Body of pancreas (tissue), 4 donors: ENCODE results near the gene GNG12. TPM values are rescaled to one million over a fixed set of nuclear protein-coding genes. Genes with fewer than 3 reads are reported as not detected.

Experiments
- ATAC-seq: fragments of 150-250 bp; one replicate; pipeline ENCODE4 v1.9.1; 2016
- DNase-seq, 4 donors: peaks; one replicate each; pipeline ENCODE4 v3.0.0-alpha.2; 2019
- H3K27ac ChIP-seq, 4 donors: fragments of 200-600 bp; sonication (generic); 1 replicate in 3 of 4; 2 replicates in 1 of 4; pipeline versions ENCODE4 v1.5.1 to v1.6.1; 2016 to 2019; ENCODE audit warnings: mild to moderate bottlenecking in 1 of 4, mixed read lengths in 1 of 4, moderate library complexity in 1 of 4
- H3K27me3 ChIP-seq, 2 donors: fragments of 200-600 bp; sonication (generic); one replicate each; pipeline ENCODE4 v1.6.0; 2016; ENCODE audit warnings: mild to moderate bottlenecking in 1 of 2
- H3K36me3 ChIP-seq, 2 donors: fragments of 200-600 bp; sonication (generic); replicated peaks in 1 of 2; 2 replicates each; pipeline ENCODE4 v1.5.1; 2016; ENCODE audit warnings: low read depth in 2 of 2; ENCODE audit not compliant: insufficient read depth in 1 of 2
- H3K4me1 ChIP-seq: fragments of 200-600 bp; sonication (generic); one replicate; pipeline ENCODE4 v1.6.0; 2016
- H3K4me3 ChIP-seq, 2 donors: fragments of 200-600 bp; sonication (generic); 1 replicate in 1 of 2; 2 replicates in 1 of 2; pipeline ENCODE4 v1.5.1; 2016 to 2019
- H3K9me3 ChIP-seq, 3 donors: fragments of 200-600 bp; sonication (generic); 1 replicate in 2 of 3; 2 replicates in 1 of 3; pipeline ENCODE4 v1.5.1; 2016
- CTCF ChIP-seq, 7 experiments: fragments of 450-650 bp in 4 of 7; fragments of 200-600 bp in 3 of 7; sonication (generic) in 3 of 7; IDR thresholded peaks; one replicate each; pipeline ENCODE4 v1.5.1; 2016 to 2019; ENCODE audit warnings: antibody characterized with exemption in 7 of 7
- POLR2A ChIP-seq, 3 donors: fragments of 450-650 bp; IDR thresholded peaks; one replicate each; pipeline ENCODE4 v1.6.1; 2016; ENCODE audit warnings: antibody characterized with exemption in 3 of 3, mild to moderate bottlenecking in 2 of 3
- WGBS, 2 donors: methylation state at CpG; one replicate each; pipeline ENCODE4 v1.1.5; 2017; 5-methylcytosine and 5-hydroxymethylcytosine counted together
- intact Hi-C: fragments of 100-400 bp; cut with DNase I; formaldehyde crosslinking; loops from one replicate; pipeline ENCODE4 v1.15.1; 2023
- total RNA-seq, 2 donors: library from RNA; depleted of rRNA; stranded (reverse); fragments of >200 nt; gene quantifications; one replicate each; pipeline ENCODE4 v1.1.0, GENCODE V29; 2016

GNG12 gene
- total RNA-seq, 2 donors from 2014 or later, result 26.4 to 42.3 TPM

GRCh38 chr1:67833602-67833940 is 304 bp upstream of the GNG12 start:
- H3K27ac ChIP-seq, result peak overlapping the region; percentile 75 to 94 (median 84)
- peaks cover 38% of the 10 kb centered on the region for H3K4me1 ChIP-seq
- H3K4me3 ChIP-seq, result peak overlapping the region; percentile 73 to 87
- ATAC-seq (no peak), DNase-seq (no peak)
- 4 to 88% methylated on average over 1 to 21 of the region's 21 CpGs for WGBS, 2 donors
- TF ChIP-seq CTCF (IDR thresholded peaks at IDR 0.05) (no peak), POLR2A (IDR thresholded peaks at IDR 0.05) (no peak)
- no peaks in the 10 kb centered on the region for H3K36me3 ChIP-seq
- no peaks in the 10 kb centered on the region for H3K9me3 ChIP-seq
- intact Hi-C loops, result no loop called here
- no peaks in the 10 kb centered on the region for H3K27me3 ChIP-seq

GRCh38 chr1:67831850-67832513 is 1.3 kb downstream of the GNG12 start:
- no peaks in the 10 kb centered on the region for H3K36me3 ChIP-seq
- H3K4me3 ChIP-seq, result peak overlapping the region; percentile 73 to 87
- peak overlapping the region; percentile 80 to 94 (median 84) for H3K27ac ChIP-seq
- ATAC-seq, result peak; percentile 44
- peak; percentile 53 to 63 (median 60) for DNase-seq
- 0% methylated on average over 34 of the region's 34 CpGs for WGBS, 2 donors
- intact Hi-C loops, result no loop called here
- TF ChIP-seq CTCF (IDR thresholded peaks at IDR 0.05) (peak in 1 of 7 experiments; percentile 13), POLR2A (IDR thresholded peaks at IDR 0.05) (peak; percentile 22 to 67 (median 64))
- H3K27me3 ChIP-seq, result no peaks in the 10 kb centered on the region
- peaks cover 31% of the 10 kb centered on the region for H3K4me1 ChIP-seq
- H3K9me3 ChIP-seq, result no peaks in the 10 kb centered on the region

GRCh38 chr1:67830928-67831830 is 2.1 kb downstream of the GNG12 start:
- no peak for ATAC-seq
- no peaks in the 10 kb centered on the region for H3K9me3 ChIP-seq
- WGBS, 2 donors, result 7 to 11% methylated on average over 7 of the region's 7 CpGs
- H3K27me3 ChIP-seq, result no peaks in the 10 kb centered on the region
- H3K4me1 ChIP-seq, result peaks cover 31% of the 10 kb centered on the region
- peak overlapping the region; percentile 80 to 94 (median 84) for H3K27ac ChIP-seq
- DNase-seq, result no peak
- TF ChIP-seq POLR2A (IDR thresholded peaks at IDR 0.05) (no peak), CTCF (IDR thresholded peaks at IDR 0.05) (no peak)
- intact Hi-C loops, result no loop called here
- no peak overlapping the region for H3K4me3 ChIP-seq
- no peaks in the 10 kb centered on the region for H3K36me3 ChIP-seq

- Histone ChIP-seq H3K4me1 (peaks cover 39% of the 10 kb centered on the region), H3K36me3 (no peaks in the 10 kb centered on the region), H3K27ac (peak overlapping the region in 3 of 4 donors; percentile 80 to 94 (median 89)), H3K4me3 (no peak overlapping the region), H3K27me3 (no peaks in the 10 kb centered on the region), H3K9me3 (no peaks in the 10 kb centered on the region)
- intact Hi-C loops, result no loop called here
- WGBS, 2 donors, result 35 to 44% methylated on average over 5 of the region's 5 CpGs
- ATAC-seq (no peak), DNase-seq (no peak)
- TF ChIP-seq POLR2A (IDR thresholded peaks at IDR 0.05) (no peak), CTCF (IDR thresholded peaks at IDR 0.05) (no peak)
These were observed 3.0 kb downstream of the GNG12 start for GRCh38 chr1:67830226-67830625.
